ENCODE results near the gene TSEN54.

Gene TSEN54

DNA sequence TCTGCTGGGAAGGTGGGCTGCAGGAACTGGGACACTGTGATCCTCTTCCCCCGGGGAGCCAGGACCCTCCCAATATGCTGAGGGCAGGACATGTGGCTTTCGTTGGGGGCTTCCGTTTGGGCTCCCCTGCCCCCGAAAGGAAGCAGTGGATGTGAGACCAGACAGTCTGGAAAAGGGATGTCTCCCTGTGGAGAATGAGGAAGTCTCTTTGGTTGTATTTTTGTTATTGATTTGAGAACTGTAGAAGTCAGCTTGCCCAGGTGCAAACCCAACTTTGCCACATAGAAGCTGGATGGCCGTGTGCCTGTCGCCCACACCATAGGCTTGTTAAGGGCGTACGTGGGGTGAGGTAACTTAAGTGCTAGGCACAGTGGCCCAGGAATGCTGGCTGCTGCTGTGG, 27.9 kb downstream of the TSEN54 start:
- no peak for DNase-seq (ENCODE audit: low read depth)

- no peak for DNase-seq (ENCODE audit: low read depth)
These were observed 29.9 kb downstream of the TSEN54 start for GRCh38 chr17:75546181-75546580.

DNA sequence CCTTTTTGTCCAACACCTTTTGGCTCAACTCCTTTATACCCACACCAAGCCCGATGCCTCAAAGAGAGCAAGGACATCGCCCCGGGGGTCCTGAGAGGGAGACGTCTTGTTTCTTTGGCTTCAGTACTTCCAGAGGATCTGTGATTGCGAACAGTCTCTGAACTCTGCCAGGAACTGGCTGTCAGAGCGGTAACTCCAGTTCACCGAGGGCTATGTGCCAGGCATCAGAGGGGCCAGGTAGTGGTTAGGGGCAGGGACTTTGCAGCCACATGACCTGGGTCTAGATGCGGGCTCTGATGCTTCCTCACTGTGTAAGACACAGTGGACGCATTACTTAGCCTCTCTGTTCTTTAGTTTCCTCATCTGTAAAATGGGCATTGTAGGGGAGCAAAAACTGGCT, 30.8 kb downstream of the TSEN54 start:
- DNase-seq (ENCODE audit: low read depth), result no peak

DNA sequence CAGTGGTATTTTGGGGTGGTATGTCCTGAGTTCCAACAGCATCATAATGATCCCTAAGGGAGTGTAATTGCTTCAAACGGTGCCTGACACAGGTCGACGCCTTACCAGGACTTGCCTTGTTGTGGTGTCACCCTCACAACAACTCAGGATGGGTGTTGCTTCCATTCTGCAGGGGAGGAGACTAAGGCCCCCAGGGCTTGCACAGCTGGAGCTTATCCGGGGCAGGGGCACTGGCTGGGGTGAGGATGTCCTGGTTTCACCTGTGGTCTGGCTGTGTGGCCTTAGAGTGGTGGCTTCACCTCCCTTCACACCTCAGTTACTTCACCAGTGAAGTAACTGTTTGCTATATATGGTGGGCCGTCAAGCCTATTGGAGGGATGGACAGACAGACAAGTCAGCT, 32.5 kb downstream of the TSEN54 start:
- no peak for DNase-seq (ENCODE audit: low read depth)

GRCh38 chr17:75549246-75550138, 33.2 kb downstream of the TSEN54 start:
- no peak for DNase-seq (ENCODE audit: low read depth)

DNA sequence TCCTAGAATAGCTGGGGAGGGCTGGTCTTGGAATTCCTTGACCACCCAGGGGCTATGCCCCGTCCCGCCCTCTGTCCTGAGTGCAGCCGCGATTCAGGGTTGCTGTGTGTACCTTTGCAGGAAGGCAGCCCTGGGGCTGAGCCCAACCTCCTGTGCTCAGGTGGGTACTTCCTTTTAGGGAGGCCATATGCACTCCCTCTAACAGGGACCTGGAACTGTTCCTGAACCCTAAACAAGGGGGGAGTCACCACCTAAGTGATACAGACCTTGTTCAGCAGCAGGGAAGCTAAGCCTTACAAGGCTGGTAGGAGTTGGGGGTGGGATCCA, 33.8 kb downstream of the TSEN54 start:
- DNase-seq (ENCODE audit: low read depth), result no peak

- DNase-seq (ENCODE audit: low read depth), result no peak
These were observed 34.9 kb downstream of the TSEN54 start for GRCh38 chr17:75551266-75551665.

GRCh38 chr17:75552425-75553294, 36.3 kb downstream of the TSEN54 start:
- no peak for DNase-seq (ENCODE audit: low read depth)

GRCh38 chr17:75553295-75554110, 37.2 kb downstream of the TSEN54 start:
- DNase-seq (ENCODE audit: low read depth), result no peak

- no peak for DNase-seq (ENCODE audit: low read depth)
These were observed 39.4 kb downstream of the TSEN54 start for GRCh38 chr17:75555679-75556153.

DNA sequence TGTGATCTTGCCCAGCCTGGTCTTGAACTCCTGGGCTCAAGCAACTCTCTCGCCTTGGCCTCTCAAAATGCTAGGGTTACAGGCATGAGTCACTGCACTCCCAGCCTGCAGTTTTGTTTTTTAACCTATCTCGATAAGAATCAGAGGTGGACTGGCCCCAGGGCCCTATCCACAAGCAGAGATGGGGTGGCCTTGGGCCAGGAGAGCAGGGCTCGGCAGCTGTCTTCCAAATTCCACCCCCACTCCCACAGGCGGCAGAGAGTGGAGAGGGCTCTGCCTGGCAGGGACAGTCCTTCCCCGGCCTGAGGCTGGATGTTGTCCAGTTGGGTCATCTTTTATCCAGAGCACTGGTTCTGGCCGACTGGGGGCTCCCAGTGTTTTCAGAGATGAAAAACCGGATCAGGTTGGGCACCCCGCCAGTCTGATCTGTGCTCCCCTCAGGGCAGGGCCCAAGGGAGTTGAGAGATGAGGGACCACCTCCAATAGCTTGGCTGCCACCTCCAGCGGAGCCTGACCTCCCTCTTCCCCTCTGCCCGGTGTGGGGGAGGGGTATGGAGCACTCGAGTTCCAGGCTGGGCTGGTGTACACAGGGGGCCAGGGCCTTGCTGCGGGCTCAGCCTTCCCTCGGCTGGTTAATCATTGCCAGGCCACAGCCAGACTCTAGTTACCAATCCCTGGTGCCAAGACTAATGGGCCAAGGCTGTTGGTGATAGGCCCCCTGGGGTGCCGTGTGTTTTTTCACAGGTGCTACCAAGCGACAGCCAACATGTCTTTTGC, 40.9 kb downstream of the TSEN54 start:
- DNase-seq (ENCODE audit: low read depth), result no peak

- no peak for DNase-seq (ENCODE audit: low read depth)
These were observed 41.7 kb downstream of the TSEN54 start for GRCh38 chr17:75557852-75558665.

DNA sequence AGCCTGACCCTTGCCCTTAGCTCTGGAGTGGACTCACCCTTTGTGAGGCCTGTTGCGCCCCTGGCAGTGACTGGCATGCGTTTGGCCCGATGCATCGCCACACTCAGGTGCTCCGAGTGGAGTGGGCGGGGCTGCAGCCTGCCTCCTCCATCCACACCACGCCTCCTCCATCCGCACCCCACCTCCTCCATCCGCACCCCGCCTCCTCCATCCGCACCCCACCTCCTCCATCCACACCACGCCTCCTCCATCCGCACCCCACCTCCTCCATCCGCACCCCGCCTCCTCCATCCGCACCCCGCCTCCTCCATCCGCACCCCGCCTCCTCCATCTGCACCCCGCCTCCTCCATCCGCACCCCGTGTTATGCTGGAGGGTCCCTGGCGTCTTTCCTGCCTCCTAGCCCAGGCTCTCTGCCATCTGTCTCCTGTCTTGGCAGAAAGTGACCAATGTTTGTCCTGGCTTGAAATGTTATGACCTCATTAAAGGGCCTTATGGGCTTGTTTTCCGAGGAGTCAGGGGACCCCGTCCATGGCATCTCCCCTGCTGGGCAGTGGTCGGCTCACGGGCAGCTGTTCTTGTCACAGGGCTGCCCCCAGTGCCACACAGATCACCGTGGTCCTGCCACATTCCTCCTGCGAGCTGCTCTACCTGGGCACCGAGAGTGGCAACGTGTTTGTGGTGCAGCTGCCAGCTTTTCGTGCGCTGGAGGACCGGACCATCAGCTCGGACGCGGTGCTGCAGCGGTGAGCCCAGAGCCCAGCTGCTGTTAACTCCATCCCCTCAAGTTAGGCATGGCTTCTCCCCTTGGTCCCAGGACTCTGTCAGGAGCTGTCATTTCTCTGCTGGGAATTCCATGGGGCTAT, 42.6 kb downstream of the TSEN54 start:
- DNase-seq (ENCODE audit: low read depth), result no peak

DNA sequence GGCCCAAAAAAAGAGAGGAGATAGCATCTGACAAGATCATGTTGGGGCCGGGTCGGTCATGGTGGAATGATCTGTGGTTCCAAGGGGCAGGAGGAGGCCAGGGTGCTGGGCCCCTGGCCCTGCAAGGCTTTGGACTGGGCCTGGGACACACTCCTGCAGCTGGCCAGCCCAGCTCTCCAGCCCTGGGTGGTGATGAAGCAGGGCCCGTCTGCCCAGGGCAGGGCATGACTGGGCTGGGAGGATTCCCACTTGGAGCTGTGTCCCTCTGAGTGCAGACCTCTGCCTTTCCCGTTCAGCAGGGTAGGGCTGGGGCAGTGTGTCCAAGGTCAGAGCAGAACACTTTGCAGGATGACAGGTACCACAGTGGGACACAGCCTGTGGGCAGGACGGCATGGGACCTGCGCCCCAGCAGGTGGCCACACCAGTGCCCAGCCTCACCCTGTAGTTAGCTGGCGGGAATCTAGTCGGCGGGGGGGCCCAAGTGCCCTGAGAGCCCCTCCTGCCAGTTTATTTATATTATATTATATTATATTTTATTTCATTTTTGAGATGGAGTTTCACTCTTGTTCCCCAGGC, 43.7 kb downstream of the TSEN54 start:
- no peak for DNase-seq (ENCODE audit: low read depth)

DNA sequence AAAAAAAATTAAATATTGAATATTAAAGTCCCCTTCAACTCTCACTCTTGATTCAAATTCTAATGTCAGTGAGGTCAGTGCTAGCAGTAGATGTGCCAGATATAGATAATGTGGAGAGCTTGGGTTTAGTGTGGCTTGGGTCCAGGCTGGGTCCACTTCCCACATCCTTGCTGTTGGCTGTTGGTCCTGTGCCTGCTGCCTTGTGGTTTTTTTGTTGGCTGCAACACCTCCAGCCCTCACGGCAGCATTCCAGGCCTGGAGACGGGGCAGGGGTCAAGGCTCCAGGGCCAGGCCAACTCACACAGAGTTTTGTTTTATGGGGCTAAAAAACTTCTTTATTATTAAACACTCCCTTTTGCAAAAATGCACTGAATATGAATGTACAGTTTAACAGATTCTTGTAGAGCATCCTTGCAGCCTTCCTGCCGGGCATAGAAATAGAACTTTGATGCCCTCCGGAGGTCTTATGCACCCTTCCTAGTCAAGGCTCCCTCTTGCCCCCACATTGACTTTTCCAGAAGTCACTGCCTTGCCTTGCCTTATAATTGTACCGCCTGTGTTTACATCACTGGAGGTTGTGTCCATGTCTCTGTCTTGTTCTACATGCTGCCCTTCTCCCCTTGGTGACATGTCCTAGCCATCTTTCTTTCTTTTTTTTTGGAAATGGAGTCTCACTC, 45.7 kb downstream of the TSEN54 start:
- no peak for DNase-seq (ENCODE audit: low read depth)

- DNase-seq (ENCODE audit: low read depth), result no peak
These were observed 46.9 kb downstream of the TSEN54 start for GRCh38 chr17:75563063-75563758.

- DNase-seq (ENCODE audit: low read depth), result no peak
These were observed 47.9 kb downstream of the TSEN54 start for GRCh38 chr17:75564195-75564594.

DNA sequence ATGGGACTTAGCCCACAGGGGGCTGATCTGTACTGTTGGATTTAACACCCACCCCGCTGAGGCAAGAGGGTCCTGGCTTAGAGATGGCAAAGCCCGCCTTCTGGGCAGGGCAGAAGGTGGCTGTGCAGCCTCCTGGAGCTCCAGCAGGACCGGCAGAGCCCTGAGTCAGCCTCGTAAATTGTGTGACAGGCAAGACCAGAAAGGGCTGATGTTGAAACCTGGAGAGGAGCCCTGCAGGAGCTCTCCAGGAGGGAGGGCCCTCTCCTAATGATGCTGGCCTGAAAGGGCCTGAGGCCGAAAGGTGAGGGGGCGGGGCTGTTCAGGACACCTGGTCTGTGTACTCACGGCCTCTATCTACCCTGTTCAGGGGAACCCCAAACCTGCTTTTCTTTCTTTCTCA, 48.7 kb downstream of the TSEN54 start:
- no peak for DNase-seq (ENCODE audit: low read depth)
